GM12864 (cell line): ENCODE data around the gene C3.

Source experiments
- DNase-seq: peaks from one replicate; pipeline ENCODE4 v3.0.0-alpha.2; 2011; ENCODE audit warnings: low read depth
- H3K4me3 ChIP-seq: 2 replicates; pipeline ENCODE4 v1.5.1; 2011; ENCODE audit warnings: mild to moderate bottlenecking, low read depth, low read length, control low read depth
- TF ChIP-seq, protein P1 (sequence below): IDR thresholded peaks from 2 replicates; pipeline ENCODE4 v1.5.1; 2011; ENCODE audit warnings: low read depth, mild to moderate bottlenecking, moderate library complexity, low read length, control low read depth, inconsistent platforms; ENCODE audit errors: missing control alignments

Gene C3

GRCh38 chr19:6728346-6728745 is 7.9 kb upstream of the C3 start:
- DNase-seq = no peak
- TF ChIP-seq, protein P1, sequence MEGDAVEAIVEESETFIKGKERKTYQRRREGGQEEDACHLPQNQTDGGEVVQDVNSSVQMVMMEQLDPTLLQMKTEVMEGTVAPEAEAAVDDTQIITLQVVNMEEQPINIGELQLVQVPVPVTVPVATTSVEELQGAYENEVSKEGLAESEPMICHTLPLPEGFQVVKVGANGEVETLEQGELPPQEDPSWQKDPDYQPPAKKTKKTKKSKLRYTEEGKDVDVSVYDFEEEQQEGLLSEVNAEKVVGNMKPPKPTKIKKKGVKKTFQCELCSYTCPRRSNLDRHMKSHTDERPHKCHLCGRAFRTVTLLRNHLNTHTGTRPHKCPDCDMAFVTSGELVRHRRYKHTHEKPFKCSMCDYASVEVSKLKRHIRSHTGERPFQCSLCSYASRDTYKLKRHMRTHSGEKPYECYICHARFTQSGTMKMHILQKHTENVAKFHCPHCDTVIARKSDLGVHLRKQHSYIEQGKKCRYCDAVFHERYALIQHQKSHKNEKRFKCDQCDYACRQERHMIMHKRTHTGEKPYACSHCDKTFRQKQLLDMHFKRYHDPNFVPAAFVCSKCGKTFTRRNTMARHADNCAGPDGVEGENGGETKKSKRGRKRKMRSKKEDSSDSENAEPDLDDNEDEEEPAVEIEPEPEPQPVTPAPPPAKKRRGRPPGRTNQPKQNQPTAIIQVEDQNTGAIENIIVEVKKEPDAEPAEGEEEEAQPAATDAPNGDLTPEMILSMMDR = no peak
- no peak overlapping the region for H3K4me3 ChIP-seq

GRCh38 chr19:6725513-6726231 is 5.2 kb upstream of the C3 start:
- DNase-seq = no peak
- TF ChIP-seq, protein P1 = no peak
- no peak overlapping the region for H3K4me3 ChIP-seq

GRCh38 chr19:6724631-6725492 is 4.4 kb upstream of the C3 start:
- TF ChIP-seq, protein P1 = no peak
- DNase-seq = no peak
- no peak overlapping the region for H3K4me3 ChIP-seq

DNA sequence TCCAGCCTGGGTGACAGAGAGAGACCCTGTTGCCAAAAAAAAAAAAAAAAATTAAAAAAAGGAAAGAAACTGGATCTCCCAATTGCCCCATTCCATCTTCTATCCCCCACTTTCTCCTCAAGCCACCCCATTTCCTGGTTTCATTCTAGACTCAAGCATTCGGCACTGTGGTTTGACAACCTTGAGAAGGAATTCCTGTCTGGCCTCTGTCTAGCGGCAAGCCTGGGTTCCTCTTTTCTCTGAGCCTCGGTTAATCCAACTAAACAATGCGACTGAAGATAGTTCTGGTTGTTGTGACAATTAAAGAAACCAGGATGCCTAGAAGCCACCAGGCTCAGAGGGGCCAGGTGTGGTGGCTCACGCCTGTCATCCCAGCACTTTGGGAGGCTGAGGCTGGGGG is 3.3 kb upstream of the C3 start:
- DNase-seq = no peak
- H3K4me3 ChIP-seq = no peak overlapping the region
- TF ChIP-seq, protein P1 = no peak

GRCh38 chr19:6723108-6723618 is 2.7 kb upstream of the C3 start:
- TF ChIP-seq, protein P1 = no peak
- no peak overlapping the region for H3K4me3 ChIP-seq
- no peak for DNase-seq

DNA sequence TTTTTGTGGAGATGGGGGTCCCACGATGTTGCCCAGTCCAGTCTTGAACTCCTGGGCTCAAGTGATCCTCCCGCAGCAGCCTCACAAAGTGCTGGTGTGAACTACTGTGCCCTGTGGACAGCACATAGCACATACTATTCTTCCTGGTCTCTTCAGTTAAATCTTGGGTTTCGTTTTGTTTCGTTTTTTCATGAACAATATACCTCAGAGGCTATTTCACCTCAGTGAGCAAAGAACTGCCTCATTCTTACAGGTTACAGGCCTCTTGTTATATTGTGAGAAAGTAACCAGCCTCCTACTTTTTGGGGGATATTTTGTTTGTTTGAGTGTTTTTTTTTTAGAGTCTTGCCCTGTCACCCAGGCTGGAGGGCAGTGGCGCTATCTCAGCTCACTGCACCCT is 1.3 kb upstream of the C3 start:
- TF ChIP-seq, protein P1 = no peak
- peak overlapping the region; percentile 10; the same call in 1 of the 2 replicates for H3K4me3 ChIP-seq
- peak; percentile 71 for DNase-seq
